Sigmoid colon (tissue), 7 donors: ENCODE measurements around the gene SPOCK2. TPM values are rescaled to one million over a fixed set of nuclear protein-coding genes. Genes with fewer than 3 reads are reported as not detected.
A peak's percentile ranks its signal among the peaks of the same experiment; 100 is the strongest.

ENCODE experiments used
- DNase-seq: peaks from one replicate; pipeline ENCODE4 v3.0.0-alpha.2; 2019
- H3K27ac ChIP-seq, 4 donors: fragments of 200-600 bp; sonication (generic); one replicate each; pipeline ENCODE4 v1.5.1; 2016 to 2019; ENCODE audit warnings: mild to moderate bottlenecking in 1 of 4
- H3K27me3 ChIP-seq, 3 donors: fragments of 200-600 bp; sonication (generic); one replicate each; pipeline ENCODE4 v1.5.1; 2019; ENCODE audit warnings: mild to moderate bottlenecking in 1 of 3
- H3K36me3 ChIP-seq, 4 donors: fragments of 200-600 bp; sonication (generic); one replicate each; pipeline ENCODE4 v1.5.1; 2016 to 2019
- H3K4me1 ChIP-seq, 4 donors: fragments of 200-600 bp; sonication (generic); one replicate each; pipeline ENCODE4 v1.5.1; 2017 to 2019
- H3K4me3 ChIP-seq, 4 donors: fragments of 200-600 bp; sonication (generic); one replicate each; pipeline ENCODE4 v1.5.1; 2017 to 2019; ENCODE audit warnings: mild to moderate bottlenecking in 2 of 4, moderate library complexity in 1 of 4
- H3K9me3 ChIP-seq, 4 donors: fragments of 200-600 bp in 3 of 4; sonication (generic) in 3 of 4; one replicate each; pipeline versions ENCODE4 v1.5.1 to v1.6.1; 2013 to 2019
- CTCF ChIP-seq, 4 experiments: fragments of 450-650 bp in 3 of 4; fragments of 200-600 bp in 1 of 4; IDR thresholded peaks; one replicate each; pipeline ENCODE4 v1.5.1; 2016 to 2019; ENCODE audit warnings: antibody characterized with exemption in 4 of 4, mild to moderate bottlenecking in 3 of 4, moderate library complexity in 2 of 4
- EP300 ChIP-seq, 4 donors: sonication (generic); formaldehyde crosslinking; IDR thresholded peaks; one replicate each; pipeline ENCODE4 v1.6.1; 2017; ENCODE audit warnings: antibody characterized with exemption in 4 of 4
- POLR2A ChIP-seq, 2 donors: fragments of 450-650 bp; IDR thresholded peaks; one replicate each; pipeline ENCODE4 v1.6.1; 2016; ENCODE audit warnings: antibody characterized with exemption in 2 of 2, mild to moderate bottlenecking in 2 of 2, moderate library complexity in 2 of 2
- POLR2AphosphoS5 ChIP-seq, 4 donors: sonication (generic); formaldehyde crosslinking; IDR thresholded peaks; one replicate each; pipeline ENCODE4 v1.6.1; 2017; ENCODE audit warnings: antibody characterized with exemption in 4 of 4
- WGBS, 2 donors: extraction: QIAGEN DNeasy Blood & Tissue Kit; methylation state at CpG; one replicate each; pipeline ENCODE4 v1.1.7; 2013; 5-methylcytosine and 5-hydroxymethylcytosine counted together
- intact Hi-C: fragments of 100-400 bp; cut with DNase I; formaldehyde crosslinking; loops from one replicate; pipeline ENCODE4 v1.15.1; 2023
- polyA plus RNA-seq, 3 donors: library from polyadenylated mRNA; stranded (reverse); fragments of 200-250 nt; gene quantifications; one replicate each; pipeline ENCODE4 v1.2.3, GENCODE V29; 2013
- total RNA-seq, 4 donors: library from RNA; depleted of rRNA; stranded (reverse); fragments of >200 nt; gene quantifications; one replicate each; pipeline ENCODE4 v1.1.0, GENCODE V29; 2016
- donor health status: healthy with polysubstance abuse.
- donor health status: Bipolar disorder and iron deficiency.
- donor health status: healthy.

Gene SPOCK2
- total and polyA plus RNA-seq, 7 donors, result 0.60 to 59.5 (median 7.8) TPM

- WGBS, 2 donors, result 34 to 66% methylated on average over 8 of the region's 8 CpGs
- no peaks in the 10 kb centered on the region for H3K36me3 ChIP-seq
- H3K4me1 ChIP-seq, result peaks cover 0 to 58% (median 48%) of the 10 kb centered on the region in 4 donors
- H3K27me3 ChIP-seq, result no peaks in the 10 kb centered on the region
- DNase-seq, result no peak
- H3K27ac ChIP-seq, result no peak overlapping the region
- H3K9me3 ChIP-seq, result no peaks in the 10 kb centered on the region
- TF ChIP-seq POLR2AphosphoS5 (IDR thresholded peaks at IDR 0.05) (no peak), POLR2A (IDR thresholded peaks at IDR 0.05) (no peak), EP300 (IDR thresholded peaks at IDR 0.05) (no peak), CTCF (IDR thresholded peaks at IDR 0.05) (no peak)
- no peak overlapping the region for H3K4me3 ChIP-seq
- intact Hi-C loops, result no loop called here
Measured at GRCh38 chr10:72015841-72016240, 72.5 kb downstream of the SPOCK2 start.

- intact Hi-C loops, result no loop called here
- H3K27ac ChIP-seq, result peak overlapping the region in 2 of 4 donors; percentile 52 to 96
- no peaks in the 10 kb centered on the region for H3K36me3 ChIP-seq
- H3K4me3 ChIP-seq, result no peak overlapping the region
- WGBS, 2 donors, result 91 to 93% methylated on average over 10 of the region's 10 CpGs
- TF ChIP-seq POLR2A (IDR thresholded peaks at IDR 0.05) (no peak), POLR2AphosphoS5 (IDR thresholded peaks at IDR 0.05) (no peak), EP300 (IDR thresholded peaks at IDR 0.05) (no peak)
- no peak for DNase-seq
- H3K27me3 ChIP-seq, result no peaks in the 10 kb centered on the region
- H3K9me3 ChIP-seq, result no peaks in the 10 kb centered on the region
- peaks cover 0 to 64% (median 55%) of the 10 kb centered on the region in 4 donors for H3K4me1 ChIP-seq
Measured at GRCh38 chr10:72014785-72015480, 73.4 kb downstream of the SPOCK2 start.

GRCh38 chr10:72014197-72014596, 74.2 kb downstream of the SPOCK2 start:
- Histone ChIP-seq H3K27ac (peak overlapping the region in 2 of 4 donors; percentile 52 to 96), H3K4me1 (peaks cover 0 to 71% (median 61%) of the 10 kb centered on the region in 4 donors), H3K27me3 (no peaks in the 10 kb centered on the region), H3K36me3 (no peaks in the 10 kb centered on the region), H3K4me3 (no peak overlapping the region), H3K9me3 (no peaks in the 10 kb centered on the region)
- 66 to 93% methylated on average over 2 of the region's 2 CpGs for WGBS, 2 donors
- no peak for TF ChIP-seq POLR2A (IDR thresholded peaks at IDR 0.05)
- TF ChIP-seq EP300 (IDR thresholded peaks at IDR 0.05), result no peak
- intact Hi-C loops, result no loop called here
- no peak for DNase-seq

GRCh38 chr10:72013202-72013945, 75.0 kb downstream of the SPOCK2 start:
- peak overlapping the region in 3 of 4 donors; percentile 52 to 96 (median 89) for H3K27ac ChIP-seq
- no peak for DNase-seq
- H3K9me3 ChIP-seq, result no peaks in the 10 kb centered on the region
- 90 to 93% methylated on average over 13 of the region's 13 CpGs for WGBS, 2 donors
- TF ChIP-seq POLR2A (IDR thresholded peaks at IDR 0.05) (no peak), POLR2AphosphoS5 (IDR thresholded peaks at IDR 0.05) (no peak), EP300 (IDR thresholded peaks at IDR 0.05) (no peak), CTCF (IDR thresholded peaks at IDR 0.05) (no peak)
- no peaks in the 10 kb centered on the region for H3K27me3 ChIP-seq
- H3K4me1 ChIP-seq, result peaks cover 0 to 80% (median 70%) of the 10 kb centered on the region in 4 donors
- H3K4me3 ChIP-seq, result no peak overlapping the region
- intact Hi-C loops, result no loop called here
- peaks cover 0 to 2% (median 0%) of the 10 kb centered on the region in 4 donors for H3K36me3 ChIP-seq

GRCh38 chr10:72012796-72013195, 75.6 kb downstream of the SPOCK2 start:
- TF ChIP-seq POLR2A (IDR thresholded peaks at IDR 0.05), result no peak
- no peak for TF ChIP-seq CTCF (IDR thresholded peaks at IDR 0.05)
- TF ChIP-seq EP300 (IDR thresholded peaks at IDR 0.05), result no peak
- no peak for TF ChIP-seq POLR2AphosphoS5 (IDR thresholded peaks at IDR 0.05)
- WGBS, 2 donors, result 86 to 95% methylated on average over 7 of the region's 7 CpGs
- peaks cover 0 to 82% (median 71%) of the 10 kb centered on the region in 4 donors for H3K4me1 ChIP-seq
- peaks cover 0 to 8% (median 2%) of the 10 kb centered on the region in 4 donors for H3K36me3 ChIP-seq
- peak overlapping the region in 3 of 4 donors; percentile 86 to 96 (median 89) for H3K27ac ChIP-seq
- no peak overlapping the region for H3K4me3 ChIP-seq
- H3K27me3 ChIP-seq, result no peaks in the 10 kb centered on the region
- no peak for DNase-seq
- H3K9me3 ChIP-seq, result no peaks in the 10 kb centered on the region
- intact Hi-C loops, result no loop called here
